Psoas muscle (tissue), 8 donors: ENCODE measurements around the gene KDM4C. TPM values are rescaled to one million over a fixed set of nuclear protein-coding genes. Genes with fewer than 3 reads are reported as not detected.

Source experiments
- ATAC-seq, 4 donors: fragments of 200-7000 bp; cut with Tn5 transposase; one replicate each; pipeline ENCODE4 v1.9.1; 2020; ENCODE audit warnings: moderate library complexity in 3 of 4, mild to moderate bottlenecking in 2 of 4
- DNase-seq, 2 donors: peaks; one replicate each; pipeline ENCODE4 v3.0.0-alpha.2; 2020
- H3K27ac ChIP-seq: fragments of 200-600 bp; one replicate; pipeline ENCODE4 v1.8.0; 2022
- H3K27me3 ChIP-seq, 3 donors: fragments of 200-600 bp in 1 of 3; one replicate each; pipeline versions ENCODE4 v1.6.1 to v1.8.0; 2013 to 2022; ENCODE audit warnings: low read length in 2 of 3, mild to moderate bottlenecking in 2 of 3, moderate library complexity in 1 of 3; ENCODE audit not compliant: insufficient read depth in 3 of 3
- H3K36me3 ChIP-seq, 2 donors: fragments of 200-600 bp in 1 of 2; one replicate each; pipeline versions ENCODE4 v1.6.1 to v1.8.0; 2013 to 2022; ENCODE audit warnings: low read depth in 1 of 2, mild to moderate bottlenecking in 1 of 2, moderate library complexity in 1 of 2; ENCODE audit not compliant: insufficient read depth in 1 of 2
- H3K4me1 ChIP-seq: fragments of 200-600 bp; one replicate; pipeline ENCODE4 v1.8.0; 2022
- H3K4me3 ChIP-seq: fragments of 200-600 bp; one replicate; pipeline ENCODE4 v1.8.0; 2022; ENCODE audit warnings: mild to moderate bottlenecking
- H3K9me3 ChIP-seq: fragments of 200-600 bp; one replicate; pipeline ENCODE4 v1.8.0; 2022
- WGBS, 3 donors: extraction: QIAGEN DNeasy Blood & Tissue Kit; methylation state at CpG; one replicate each; pipeline versions ENCODE4 v1.1.6 to v1.1.7; 2013; 5-methylcytosine and 5-hydroxymethylcytosine counted together
- intact Hi-C, 2 donors: fragments of 100-400 bp; cut with DNase I; formaldehyde crosslinking; loops; one replicate each; pipeline versions ENCODE4 v1.11.0 to v1.14.2; 2022
- polyA plus RNA-seq, 3 donors: library from polyadenylated mRNA; stranded (reverse); fragments of 200-250 nt; gene quantifications; one replicate each; pipeline ENCODE4 v1.2.3, GENCODE V29; 2013
- total RNA-seq, 4 donors: library from RNA; stranded (reverse); fragmentation: NEBNext Ultra II Directional in 2 of 4; extraction: Animal tissue kit (Norgen Biotek cat#: 25700) in 2 of 4; gene quantifications; one replicate each; pipeline versions ENCODE4 v1.2.1 to v1.2.4, GENCODE V29; 2021 to 2023
- TF ChIP-seq, protein P1 (sequence below): fragments of 200-600 bp; IDR thresholded peaks from one replicate; pipeline ENCODE4 v1.8.0; 2022; ENCODE audit warnings: antibody characterized with exemption
- donor health status: healthy with polysubstance abuse.
- donor health status: DM: no; HTN: no; CAD: no; lungs with moderate emphysema.
- donor health status: Bipolar disorder and iron deficiency.
- donor health status: healthy.
- donor health status: DM: yes; HTN: yes; CAD: no.
- donor health status: DM: no; HTN: no; CAD: no.
- donor health status: DM: no; HTN: no; CAD: no.
- donor health status: DM: yes; HTN: yes; CAD: no.

The KDM4C gene
- total and polyA plus RNA-seq, 7 donors, result 2.7 to 13.0 (median 10.1) TPM

- no peaks in the 10 kb centered on the region for H3K27me3 ChIP-seq
- H3K36me3 ChIP-seq, result no peaks in the 10 kb centered on the region
- TF ChIP-seq, protein P1, sequence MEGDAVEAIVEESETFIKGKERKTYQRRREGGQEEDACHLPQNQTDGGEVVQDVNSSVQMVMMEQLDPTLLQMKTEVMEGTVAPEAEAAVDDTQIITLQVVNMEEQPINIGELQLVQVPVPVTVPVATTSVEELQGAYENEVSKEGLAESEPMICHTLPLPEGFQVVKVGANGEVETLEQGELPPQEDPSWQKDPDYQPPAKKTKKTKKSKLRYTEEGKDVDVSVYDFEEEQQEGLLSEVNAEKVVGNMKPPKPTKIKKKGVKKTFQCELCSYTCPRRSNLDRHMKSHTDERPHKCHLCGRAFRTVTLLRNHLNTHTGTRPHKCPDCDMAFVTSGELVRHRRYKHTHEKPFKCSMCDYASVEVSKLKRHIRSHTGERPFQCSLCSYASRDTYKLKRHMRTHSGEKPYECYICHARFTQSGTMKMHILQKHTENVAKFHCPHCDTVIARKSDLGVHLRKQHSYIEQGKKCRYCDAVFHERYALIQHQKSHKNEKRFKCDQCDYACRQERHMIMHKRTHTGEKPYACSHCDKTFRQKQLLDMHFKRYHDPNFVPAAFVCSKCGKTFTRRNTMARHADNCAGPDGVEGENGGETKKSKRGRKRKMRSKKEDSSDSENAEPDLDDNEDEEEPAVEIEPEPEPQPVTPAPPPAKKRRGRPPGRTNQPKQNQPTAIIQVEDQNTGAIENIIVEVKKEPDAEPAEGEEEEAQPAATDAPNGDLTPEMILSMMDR, result no peak
- intact Hi-C loops, result no loop called here
- WGBS, 3 donors, result 71 to 86% (median 76%) methylated on average over 3 of the region's 3 CpGs
- peaks cover 48% of the 10 kb centered on the region for H3K4me1 ChIP-seq
- no peak for DNase-seq
- no peak overlapping the region for H3K4me3 ChIP-seq
- no peaks in the 10 kb centered on the region for H3K9me3 ChIP-seq
- peak in 3 of 4 donors; percentile 29 to 32 (median 31) for ATAC-seq
- H3K27ac ChIP-seq, result no peak overlapping the region
These were observed 21.9 kb downstream of the KDM4C start for GRCh38 chr9:6779417-6780241.

DNA sequence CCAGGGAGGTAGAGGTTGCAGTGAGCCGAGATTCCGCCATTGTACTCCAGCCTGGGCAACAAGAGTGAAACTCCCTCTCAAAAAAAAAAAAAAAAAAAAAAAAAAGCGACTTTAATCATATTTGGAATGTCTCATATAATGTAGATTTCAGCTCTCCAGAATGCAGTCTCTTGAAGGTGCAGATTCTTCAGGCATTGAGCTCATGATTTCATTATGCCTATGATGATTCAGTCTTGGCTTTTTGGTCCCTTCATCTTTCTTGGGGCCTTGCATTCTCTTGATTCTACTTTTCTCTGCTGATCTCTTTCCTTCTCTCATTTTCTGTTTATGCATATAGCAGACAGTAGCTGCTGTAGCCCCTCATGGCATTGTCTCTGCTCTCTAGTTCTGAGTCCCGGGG, 22.9 kb downstream of the KDM4C start:
- Histone ChIP-seq H3K4me3 (no peak overlapping the region), H3K36me3 (no peaks in the 10 kb centered on the region), H3K9me3 (no peaks in the 10 kb centered on the region), H3K27ac (no peak overlapping the region), H3K4me1 (peaks cover 54% of the 10 kb centered on the region), H3K27me3 (no peaks in the 10 kb centered on the region)
- intact Hi-C loops, result no loop called here
- TF ChIP-seq, protein P1, result no peak
- ATAC-seq (no peak), DNase-seq (no peak)
- 90 to 98% (median 95%) methylated on average over 3 to 4 of the region's 4 CpGs for WGBS, 3 donors

DNA sequence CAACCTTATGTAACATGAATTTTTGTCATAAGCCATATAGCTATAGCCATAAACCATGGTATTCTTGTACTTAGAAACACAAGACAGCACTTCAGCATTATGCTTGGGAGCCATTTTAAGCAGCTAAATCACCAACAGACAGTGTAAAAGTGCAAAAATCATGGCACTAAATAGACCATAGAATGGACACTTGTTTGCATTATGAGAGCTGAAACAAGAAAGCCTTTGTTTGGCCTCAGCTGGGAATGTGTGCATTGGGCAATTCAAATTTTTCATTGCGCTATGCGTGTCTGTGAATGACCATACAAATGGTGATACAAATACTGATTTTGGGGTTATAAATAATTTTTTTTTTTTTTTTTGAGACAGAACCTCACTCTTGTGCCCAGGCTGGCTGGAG, 23.7 kb downstream of the KDM4C start:
- DNase-seq (no peak), ATAC-seq (no peak)
- TF ChIP-seq, protein P1, result no peak
- H3K27ac ChIP-seq, result no peak overlapping the region
- WGBS, 3 donors, result 48 to 83% (median 82%) methylated on average over 2 of the region's 2 CpGs
- no peaks in the 10 kb centered on the region for H3K36me3 ChIP-seq
- no peaks in the 10 kb centered on the region for H3K9me3 ChIP-seq
- no peak overlapping the region for H3K4me3 ChIP-seq
- no peaks in the 10 kb centered on the region for H3K27me3 ChIP-seq
- intact Hi-C loops, result no loop called here
- H3K4me1 ChIP-seq, result peaks cover 54% of the 10 kb centered on the region

DNA sequence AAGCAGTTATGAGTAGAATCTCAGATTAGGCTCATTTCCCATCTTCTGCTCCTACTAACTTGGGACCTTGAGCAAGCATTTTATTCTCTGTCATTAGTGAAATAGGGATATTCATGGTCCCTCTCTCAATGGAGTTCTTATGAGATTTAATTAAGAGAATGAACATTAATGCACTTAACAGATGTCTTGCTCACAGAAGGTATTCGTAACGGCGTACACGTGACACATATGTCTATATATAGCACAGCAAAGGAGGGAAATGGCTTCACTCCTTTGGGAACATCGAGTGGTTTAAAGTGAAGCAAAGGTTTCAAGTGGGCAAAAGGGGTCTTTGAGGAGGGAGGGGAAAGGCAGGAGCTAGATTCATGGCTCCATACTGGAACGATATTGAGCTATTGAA, 24.6 kb downstream of the KDM4C start:
- H3K4me1 ChIP-seq, result peaks cover 57% of the 10 kb centered on the region
- no peaks in the 10 kb centered on the region for H3K9me3 ChIP-seq
- no peaks in the 10 kb centered on the region for H3K27me3 ChIP-seq
- H3K36me3 ChIP-seq, result no peaks in the 10 kb centered on the region
- H3K27ac ChIP-seq, result no peak overlapping the region
- DNase-seq (no peak), ATAC-seq (peak in 3 of 4 donors; percentile 36 to 70 (median 56))
- H3K4me3 ChIP-seq, result no peak overlapping the region
- TF ChIP-seq, protein P1, result no peak
- intact Hi-C loops, result no loop called here
- 45 to 55% (median 45%) methylated on average over 6 of the region's 6 CpGs for WGBS, 3 donors
